Activated CD8-positive, alpha-beta memory T cell treated with anti-CD3 and anti-CD28 coated beads for 4 hours (primary cell): Measurements from ENCODE around the gene EPHB2.
"Not testable (repeated sequence)": the region's sequence is repeated elsewhere in the genome, so short reads cannot be mapped to it uniquely, and the experiment has no call there.

ENCODE experiments used
- DNase-seq, 2 donors: peaks; one replicate each; pipeline ENCODE4 v3.0.0-alpha.2; 2020; ENCODE audit warnings: low read depth in 2 of 2

EPHB2 gene

DNA sequence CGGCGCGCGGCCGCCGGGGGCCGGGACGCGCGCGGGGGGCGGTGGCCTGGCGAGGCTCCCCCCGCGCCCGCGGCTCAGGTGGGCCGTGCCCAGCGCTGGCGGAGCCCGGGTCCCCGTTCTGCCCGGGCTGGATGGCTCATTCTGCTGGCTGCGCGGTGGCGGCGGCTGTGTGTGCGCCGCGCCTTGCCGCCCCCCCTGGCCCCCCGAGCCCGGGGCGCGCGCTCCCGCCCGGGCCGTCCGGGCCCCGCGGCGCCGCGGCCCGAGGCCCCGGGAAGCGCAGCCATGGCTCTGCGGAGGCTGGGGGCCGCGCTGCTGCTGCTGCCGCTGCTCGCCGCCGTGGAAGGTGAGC lies at the start of gene EPHB2:
TSS of gene EPHB2 (plus strand) at position 139 of the 349 bp plus-strand sequence. CDS start at position 283, 144 bp downstream.
- DNase-seq: no peak

DNA sequence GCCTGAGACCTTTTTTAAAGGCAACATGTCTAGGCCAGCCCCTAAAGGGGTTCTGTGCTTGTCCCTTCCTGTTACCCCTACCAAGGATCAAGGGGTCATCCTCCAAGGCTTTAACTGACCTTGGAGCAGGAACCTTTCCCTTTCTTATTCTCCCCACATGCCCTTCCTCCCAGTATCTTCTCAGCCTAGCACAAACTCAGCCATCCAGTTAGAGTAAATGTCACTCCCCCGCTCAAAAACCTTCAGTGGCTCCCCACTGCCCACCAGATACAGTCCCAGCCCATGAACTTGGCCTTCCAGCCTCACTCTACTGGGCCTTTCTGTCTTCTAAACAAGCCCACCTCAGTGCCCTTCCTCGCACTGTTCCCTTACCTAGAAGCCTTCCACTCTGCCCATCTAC lies 48.8 kb upstream of the EPHB2 start:
- no peak for DNase-seq

DNA sequence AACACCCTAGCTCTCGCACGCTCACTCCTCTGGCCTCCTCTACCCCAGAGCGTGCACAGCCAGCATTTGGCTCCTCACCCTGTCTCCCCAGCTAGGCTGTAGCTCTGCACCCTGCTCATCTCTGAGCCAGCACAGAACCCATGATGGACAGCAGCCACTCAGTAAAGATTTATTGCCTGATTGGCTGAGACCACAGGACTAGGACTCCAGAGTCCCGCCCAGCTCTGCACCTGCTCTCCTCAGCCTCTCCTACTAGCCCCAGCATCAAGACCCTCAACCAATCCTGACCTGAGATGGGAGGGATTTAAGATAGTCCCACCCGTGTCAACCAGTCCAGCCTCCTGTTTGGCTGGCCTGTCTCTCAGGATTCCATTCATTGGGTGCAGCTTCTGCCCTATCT lies 48.3 kb upstream of the EPHB2 start:
- no peak for DNase-seq

DNA sequence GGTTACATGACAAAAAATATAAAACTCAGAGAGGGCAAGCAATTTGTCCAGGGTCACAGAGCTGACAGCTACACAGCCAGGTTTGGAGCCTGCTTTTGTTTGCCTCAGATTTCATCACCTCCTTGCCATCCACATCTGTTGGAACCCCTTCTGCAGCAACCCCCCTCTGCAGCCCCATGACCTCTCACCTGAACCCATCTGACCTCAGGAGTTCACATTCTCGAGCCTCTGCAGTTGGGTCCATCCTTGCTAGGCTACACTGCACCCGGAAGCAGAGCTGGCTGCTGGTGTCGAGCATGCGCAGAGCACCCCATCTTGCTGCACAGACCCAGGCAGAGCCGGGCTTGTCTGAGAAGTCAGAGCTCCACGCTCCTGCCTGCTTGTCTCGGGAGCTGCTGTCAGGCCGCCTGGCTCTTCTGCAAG lies 47.6 kb upstream of the EPHB2 start:
- no peak for DNase-seq

DNA sequence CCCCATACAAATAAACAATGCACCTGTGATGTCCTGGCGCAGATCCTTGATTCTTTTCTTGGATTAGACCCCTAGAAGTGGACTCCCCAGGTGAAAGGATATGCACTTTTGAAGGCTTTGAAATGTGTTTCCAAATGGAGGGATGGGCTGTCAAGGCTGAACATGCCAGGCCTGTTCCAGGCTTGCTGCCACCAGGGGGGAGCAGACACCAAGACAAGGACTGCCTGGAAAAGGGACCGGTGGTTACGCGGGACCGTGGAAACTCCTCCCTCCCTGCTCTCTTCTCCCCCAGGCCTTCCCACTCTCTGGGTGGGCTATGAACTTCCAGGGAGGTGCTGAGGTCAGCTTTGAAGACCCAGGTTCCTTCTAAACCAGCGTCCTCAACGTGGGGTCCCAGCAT lies 44.9 kb upstream of the EPHB2 start:
- DNase-seq: no peak

DNA sequence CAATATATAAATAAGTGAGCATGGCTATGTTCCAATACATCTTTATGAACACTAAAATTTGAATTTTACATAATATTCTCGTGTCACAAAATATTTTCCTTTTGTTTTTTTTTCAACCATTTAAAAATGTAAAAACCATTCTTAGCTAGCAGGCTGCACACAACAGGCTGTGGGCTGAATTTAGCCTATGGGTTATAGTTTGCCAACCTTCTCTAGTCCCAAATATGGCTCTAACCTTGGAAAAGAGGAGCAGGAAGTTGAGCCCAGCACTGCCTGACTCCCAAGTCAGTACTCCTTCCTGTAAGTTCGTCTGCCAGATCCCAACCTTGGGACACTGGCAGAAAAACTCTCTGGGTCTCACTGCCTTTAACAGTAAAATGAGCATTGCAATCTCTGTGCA lies 44.2 kb upstream of the EPHB2 start:
- no peak for DNase-seq

DNA sequence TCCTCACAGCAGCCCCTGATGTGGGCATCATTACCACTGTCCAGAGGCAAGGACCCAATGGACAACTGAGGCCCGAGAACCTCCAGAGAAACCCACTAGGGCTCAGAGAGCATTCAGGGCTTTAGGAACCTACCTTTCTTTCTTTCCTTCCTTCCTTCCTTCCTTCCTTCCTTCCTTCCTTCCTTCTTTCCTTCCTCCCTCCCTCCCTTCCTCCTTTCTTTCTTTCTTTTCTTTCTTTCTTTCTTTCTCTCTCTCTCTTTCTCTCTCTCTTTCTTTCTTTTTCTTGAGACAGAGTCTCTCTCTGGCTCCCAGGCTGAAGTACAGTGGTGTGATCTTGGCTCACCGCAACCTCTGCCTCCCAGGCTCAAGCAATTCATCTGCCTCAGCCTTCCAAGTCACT lies 41.8 kb upstream of the EPHB2 start:
- DNase-seq: not testable (repeated sequence)

DNA sequence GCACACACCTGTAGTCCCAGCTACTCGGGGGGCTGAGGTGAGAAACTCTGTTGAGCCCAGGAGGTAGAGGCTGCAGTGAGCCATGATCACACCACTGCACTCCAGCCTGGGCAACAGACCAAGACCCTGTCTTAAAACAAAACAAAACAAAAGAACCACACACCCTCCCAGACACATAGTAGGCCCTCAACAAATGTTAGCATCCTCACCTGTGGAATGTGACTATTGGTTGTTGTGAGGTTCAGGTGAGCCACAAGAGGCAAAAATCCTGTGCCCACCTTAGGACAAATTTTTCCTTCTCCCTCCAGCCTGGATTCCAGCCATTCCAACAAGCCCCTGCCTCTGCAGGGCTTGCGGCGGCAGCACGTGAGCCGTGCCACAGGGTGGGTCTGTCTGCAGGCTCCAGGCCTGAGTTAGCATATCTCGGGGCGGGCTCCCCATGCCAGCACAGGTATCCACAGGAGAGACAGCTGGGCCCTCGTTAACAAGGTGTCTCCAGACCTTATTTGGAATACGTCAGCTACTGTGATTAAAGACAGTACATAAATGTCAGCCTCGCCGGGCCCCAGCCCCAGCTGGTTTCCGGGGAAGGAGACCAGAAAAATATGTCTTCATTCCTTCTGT lies 40.2 kb upstream of the EPHB2 start:
- DNase-seq: no peak

DNA sequence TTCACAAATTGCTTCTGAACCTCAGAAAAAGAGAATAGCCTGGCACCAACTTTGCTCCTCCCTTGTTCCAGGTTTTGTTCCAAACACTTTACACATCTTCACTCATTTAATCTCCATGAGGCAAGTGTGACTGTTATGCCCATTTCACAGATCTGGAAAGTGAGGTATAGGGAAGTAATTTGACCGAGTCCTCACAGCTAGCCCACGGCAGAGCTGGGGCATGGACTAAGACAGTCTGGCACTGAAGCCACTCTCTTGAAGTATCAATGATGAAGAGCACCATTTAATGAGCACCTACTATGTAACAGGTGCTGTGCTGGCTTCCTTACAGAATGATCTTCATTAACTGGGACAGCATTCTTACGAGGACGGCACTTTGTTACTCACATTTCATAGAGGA lies 38.6 kb upstream of the EPHB2 start:
- no peak for DNase-seq

DNA sequence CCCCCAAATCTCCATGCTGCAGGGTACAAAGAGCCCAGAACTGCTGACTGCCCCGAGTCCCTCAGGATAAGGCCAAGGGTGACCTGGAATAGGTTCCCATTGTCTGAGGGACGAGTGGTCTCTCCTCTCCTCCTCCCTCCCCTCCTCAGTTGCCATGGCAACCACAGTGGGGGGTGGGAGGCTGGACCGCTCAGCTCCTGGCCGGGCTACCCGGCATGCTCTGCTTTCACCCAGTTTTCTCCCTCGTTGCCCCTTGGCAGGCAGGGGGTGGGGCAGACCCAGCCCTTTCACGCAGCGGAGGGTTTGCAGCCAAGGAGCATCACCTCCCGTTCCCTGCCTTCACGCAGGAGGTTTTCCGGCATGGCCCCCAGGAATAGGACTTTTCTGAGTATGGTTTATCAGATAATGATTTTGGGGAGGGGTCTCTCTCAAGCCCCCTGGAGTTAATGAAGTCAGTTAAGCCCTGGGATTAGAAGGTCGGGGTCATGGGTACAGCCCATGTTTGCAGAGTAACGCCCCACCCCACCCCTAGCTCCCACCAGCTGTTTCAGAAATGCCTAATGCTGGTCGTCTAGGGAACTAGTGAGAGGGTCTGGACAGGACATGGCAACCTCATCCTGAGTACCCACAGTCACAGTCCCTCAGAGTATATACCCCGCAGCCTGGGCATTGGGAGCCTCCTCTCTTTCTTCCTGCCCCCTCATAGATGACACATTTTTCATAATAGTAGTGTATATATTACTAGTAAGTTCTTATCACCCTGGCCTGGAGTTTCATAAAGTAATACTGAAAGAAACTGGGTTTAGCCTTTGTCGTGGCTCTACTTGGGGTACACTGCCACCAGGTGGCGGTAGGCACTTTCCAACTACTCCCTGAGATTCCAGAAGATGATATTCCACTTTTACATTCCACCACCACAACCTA lies 36.9 kb upstream of the EPHB2 start:
- no peak for DNase-seq

DNA sequence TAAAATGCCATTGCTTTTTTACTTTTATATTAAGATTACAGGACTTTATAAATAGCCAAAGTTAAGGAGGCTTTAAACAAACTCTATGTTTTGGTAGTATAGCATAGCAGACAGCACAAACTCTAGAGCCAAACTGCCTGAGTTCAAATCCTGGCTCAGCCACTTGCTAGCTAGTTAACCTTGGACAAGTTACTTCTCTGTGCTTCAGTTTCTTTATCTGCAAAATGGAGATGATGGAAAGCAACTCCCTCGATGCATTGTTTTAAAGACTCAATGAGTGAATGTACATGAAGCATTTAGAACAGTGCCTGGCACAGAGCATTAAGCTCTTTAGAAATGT lies 36.3 kb upstream of the EPHB2 start:
- DNase-seq: no peak

DNA sequence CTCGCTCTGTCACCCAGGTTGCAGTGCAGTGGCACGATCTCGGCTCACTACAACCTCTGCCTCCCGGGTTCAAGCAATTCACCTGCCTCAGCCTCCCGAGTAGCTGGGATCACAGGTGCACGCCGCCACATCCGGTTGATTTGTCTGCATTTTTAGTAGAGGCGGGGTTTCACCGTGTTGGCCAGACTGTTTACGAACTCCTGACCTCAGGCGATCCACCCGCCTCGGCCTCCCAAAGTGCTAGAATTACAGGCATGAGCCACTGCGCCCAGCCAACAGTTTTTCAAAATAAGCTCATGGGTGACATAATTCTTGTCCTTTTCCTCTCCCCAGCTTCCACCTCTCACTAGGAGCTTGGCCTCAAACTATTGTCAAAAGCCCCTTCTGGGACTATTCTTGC lies 34.5 kb upstream of the EPHB2 start:
- not testable (repeated sequence) for DNase-seq

DNA sequence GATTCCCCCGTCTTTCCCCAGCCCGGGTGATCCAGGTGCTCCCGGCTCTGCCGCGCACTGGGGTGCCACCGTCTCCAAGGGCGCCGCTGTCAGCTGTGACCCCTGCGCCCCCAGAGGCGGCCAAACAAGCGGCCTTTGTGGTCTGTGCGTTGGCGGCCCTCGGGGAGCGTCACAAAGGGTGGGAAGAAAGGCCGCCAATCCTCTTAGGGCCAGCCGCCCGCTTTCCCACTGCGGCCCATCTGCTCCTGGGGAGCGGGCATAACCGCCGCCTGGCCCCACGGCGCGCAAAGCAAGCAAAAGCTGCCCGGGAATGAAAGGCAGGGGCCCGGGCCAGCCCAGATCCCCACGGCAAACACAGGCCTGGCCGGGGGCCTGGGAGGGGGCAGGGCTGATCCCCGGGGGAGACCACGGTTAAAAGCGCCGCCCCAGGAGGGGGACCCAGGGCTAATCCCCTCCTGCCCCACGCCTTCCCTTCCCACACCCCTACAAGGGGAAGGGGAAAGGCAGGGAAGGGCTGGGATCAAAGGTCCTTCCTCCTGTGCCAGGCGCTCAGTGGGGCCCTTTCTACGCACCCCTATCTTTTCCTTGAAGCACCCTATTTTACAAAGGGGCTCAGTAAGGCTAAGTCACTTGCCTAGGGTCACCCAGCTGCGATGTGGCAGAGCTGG lies 33.6 kb upstream of the EPHB2 start:
- DNase-seq: no peak

DNA sequence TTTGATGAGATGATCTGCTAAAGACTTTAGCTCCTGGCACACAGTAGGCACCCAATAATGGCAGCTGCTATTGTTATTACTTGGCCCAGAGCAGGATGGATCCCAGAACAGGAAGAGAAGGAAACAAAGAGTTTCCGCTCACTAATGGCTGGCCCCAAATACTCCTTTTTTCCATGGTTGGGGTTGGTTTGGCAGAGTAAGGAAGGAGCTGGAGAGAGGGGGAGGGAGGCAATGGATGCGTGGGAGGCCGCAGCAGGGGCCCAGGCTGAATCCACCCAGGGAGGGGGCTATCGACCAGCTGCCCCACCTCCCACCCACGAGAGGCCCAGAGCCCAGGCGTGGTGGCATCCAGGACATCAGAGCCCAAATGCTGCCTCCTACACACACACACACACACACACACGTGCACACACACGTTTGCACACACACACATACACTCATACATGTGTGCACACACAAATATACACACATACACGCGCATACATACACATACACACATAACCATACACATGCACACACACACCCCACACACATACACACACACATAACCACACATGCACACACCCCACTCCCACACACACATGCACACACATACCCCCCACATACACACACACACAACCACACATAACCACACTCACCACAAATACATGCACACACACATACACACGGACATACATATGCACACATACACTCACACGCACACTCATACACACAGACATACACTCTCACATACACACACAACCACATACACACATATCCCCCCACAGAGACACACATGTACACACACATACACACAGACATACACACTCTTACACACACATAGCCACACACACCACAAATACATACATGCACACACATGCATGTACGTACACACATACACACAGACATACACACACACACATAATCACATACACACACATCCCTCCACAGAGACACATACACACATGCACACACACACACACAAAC lies 32.4 kb upstream of the EPHB2 start:
- DNase-seq: no peak

DNA sequence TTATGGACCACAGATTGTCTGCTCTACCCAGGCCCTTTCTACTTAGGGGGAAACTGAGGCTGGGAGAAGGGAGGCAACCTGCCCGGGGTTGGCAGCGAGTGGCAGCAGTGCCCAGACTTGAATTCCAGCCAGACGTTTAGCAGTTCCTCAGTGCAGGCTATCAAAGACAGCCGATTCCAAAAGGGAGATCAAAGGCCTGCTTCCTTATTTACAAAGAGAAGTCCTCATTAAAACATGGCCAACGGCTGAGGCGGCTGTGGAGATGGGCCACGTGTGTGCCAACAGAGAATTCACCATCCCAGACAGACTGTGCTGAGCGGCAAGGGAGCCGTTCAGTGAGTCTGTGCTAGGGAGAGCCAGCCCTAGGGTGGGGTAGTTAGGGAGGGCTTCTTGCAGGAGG lies 29.9 kb upstream of the EPHB2 start:
- no peak for DNase-seq

DNA sequence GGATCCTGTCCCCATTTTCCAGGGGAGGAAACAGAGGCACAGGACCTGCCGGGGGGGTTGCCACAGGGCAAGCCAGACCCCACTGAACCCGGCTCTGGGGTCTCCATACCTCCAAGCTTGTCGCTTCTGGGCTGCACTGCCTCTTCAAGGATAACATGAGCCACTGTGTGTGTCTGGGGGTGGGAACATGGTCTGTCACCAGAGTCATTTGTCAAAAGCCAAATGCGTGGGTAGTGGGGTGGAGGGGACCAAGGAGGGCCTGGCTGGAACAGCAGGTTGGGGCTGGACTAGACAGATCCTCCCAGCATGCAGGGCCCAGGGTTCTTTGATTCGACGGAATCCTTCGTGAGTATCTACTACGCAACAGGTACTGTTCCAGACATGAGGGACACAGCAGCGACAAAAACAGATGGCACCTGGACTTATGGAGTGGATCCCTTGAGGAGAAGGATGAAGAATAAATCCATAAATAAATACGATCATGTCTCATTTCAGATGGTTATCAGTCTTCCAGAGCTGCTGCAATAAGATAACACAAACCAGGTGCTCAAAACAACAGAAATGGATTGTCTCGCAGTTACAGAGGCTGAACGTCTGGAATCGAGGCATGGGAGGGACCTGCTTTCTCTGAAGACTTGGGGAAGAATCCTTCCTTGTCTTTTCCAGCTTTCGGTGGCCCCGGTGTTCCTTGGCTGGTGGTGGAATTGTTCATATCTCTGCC lies 28.9 kb upstream of the EPHB2 start:
- no peak for DNase-seq

DNA sequence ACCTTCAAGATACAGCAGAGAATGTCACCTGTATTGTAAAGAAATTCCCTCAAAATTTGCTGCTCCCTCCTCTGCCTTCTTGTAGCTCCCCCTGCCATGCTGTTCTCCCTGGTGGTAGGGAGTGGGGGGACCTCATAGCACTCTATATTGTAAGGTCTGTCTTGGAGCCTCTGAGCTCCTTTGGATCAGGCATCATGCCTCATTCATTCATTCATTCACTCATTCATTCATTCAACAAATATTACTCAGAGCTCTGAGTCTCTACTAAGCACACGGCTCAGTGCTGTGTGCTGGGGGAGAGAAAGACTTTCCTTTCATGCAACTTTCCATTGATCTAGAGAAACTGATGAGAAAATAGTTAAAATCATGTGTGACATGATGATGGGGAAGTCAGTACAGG lies 27.1 kb upstream of the EPHB2 start:
- DNase-seq: no peak

DNA sequence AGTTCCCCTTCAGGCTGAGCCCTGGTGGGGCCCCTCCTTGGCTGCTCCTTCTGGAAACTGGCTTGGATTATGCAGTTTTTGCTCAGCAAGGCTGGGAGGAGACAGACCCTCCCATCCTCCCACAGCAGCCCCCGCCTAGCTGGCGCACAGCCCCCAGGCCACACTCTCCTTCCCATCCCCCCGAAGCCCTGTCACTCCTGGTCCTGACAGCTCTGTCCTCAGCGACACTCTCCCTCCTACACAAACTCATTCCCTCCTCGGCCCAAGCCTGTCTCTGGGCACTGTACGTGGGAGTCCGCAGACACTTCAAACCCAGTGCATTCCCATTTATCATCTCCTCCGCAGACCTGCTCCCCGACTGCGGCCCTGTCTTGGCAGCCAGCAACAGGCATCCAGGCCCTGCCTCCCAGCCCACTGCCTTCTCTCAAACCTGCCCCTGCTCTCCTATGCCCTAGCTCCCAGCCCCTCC lies 25.0 kb upstream of the EPHB2 start:
- no peak for DNase-seq

DNA sequence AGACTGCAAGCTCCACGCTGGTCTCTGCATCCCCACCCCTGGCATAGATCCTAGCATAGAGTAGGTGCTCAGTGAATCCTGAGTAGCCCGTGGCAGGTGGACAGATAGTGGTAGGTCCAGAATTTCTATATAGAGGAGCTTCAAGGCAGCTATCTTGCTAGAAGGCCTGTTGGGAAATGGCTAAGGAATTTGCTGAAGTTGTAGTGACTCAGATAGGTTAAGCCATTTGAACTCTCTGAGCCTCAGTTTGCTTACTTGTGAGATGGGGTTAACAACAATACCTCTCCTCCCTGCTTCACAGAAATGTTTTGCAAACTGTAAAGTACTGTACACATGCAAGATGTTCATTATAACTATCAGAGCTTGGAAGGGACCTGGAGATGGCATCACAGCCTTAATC lies 23.4 kb upstream of the EPHB2 start:
- no peak for DNase-seq

DNA sequence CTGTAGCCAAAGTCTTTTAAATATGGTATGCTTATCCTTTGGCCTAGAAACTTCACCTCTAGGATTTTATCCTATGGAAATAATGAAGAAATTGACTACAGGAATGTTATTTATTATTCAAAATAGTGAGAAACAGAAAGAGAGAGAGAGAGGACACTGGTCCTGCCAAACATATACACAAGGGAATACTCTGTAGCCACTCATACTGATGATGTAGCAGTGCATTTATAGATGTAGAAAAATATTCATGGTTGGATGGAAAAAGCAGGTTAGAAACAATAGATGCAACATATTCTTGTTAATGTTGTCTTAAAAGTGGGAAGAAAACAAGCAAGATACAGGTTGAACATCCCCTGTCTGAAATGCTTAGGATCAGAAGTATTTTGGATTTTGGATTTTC lies 22.2 kb upstream of the EPHB2 start:
- no peak for DNase-seq

DNA sequence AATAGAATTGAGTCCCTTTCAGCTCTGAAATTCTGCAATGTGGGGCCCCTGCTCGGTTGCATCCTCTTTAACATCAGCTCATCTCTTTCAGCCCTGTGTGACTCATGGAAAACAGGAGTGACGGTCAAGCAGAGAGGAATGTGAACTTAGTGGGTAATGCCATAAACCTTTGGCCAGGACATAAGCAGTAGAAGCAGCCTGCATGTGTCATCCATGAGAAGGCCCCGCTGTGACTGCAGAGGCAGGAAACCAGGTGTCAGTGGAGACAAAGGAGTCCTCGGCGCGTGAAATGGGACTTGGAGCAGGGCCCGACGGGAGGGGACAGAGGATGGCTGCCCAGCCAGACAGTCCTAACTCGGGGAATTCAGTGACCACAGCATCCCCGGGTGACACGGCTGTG lies 21.1 kb upstream of the EPHB2 start:
- no peak for DNase-seq
